OCI-LY1 (cell line): ENCODE data around the gene ICAM2.

Source experiments
- EZH2 ChIP-seq: fragments of 200-600 bp; sonication (generic), shearing (Covaris generic); IDR thresholded peaks from 2 replicates; pipeline ENCODE4 v1.8.0; 2017; ENCODE audit warnings: borderline replicate concordance, mixed run types, mild to moderate bottlenecking, antibody characterized with exemption, low read length, moderate library complexity, mixed read lengths
- TF ChIP-seq, protein P1 (sequence below): fragments of 200-600 bp; sonication (generic), shearing (Covaris generic); IDR thresholded peaks from 2 replicates; pipeline ENCODE4 v1.5.1; 2017; ENCODE audit warnings: mild to moderate bottlenecking, antibody characterized with exemption, low read length, moderate library complexity, mixed read lengths

DNA sequence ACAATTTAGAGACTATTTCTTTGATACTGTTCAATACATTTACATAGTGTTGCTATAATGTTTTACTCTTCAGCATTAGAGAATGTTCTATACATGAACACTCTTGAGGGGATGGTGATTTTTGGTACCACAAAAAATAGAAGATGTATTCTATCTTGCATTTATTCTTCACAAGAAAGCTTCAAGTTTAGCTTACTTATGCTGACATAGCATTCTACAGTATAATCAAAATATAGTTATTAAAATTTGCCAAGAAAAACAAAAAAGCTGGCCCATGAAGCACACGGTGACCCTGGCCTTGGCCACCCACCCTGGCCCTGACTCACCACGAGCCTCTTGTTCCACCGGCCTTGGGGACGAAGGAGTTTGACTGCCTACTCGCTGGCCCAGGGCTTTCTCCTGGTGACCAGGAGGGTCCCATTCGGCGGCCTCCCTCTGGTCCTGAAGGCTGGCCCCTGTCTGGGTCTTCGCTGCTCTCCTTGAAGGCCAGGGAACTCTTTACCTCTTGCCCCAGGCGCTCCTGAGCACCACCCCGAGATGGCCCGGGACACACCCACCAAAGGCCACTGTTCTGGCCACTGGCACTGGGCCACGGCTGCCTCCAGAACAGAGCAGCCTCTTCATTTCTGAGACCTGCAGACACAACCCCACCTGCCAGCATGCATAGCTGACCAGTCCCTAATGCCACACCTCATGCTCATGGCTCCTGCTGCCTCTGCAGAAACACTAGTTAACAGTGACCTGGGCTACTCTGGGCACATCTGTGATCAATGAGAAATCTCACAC is 22.5 kb upstream of the ICAM2 start:
- TF ChIP-seq, protein P1, sequence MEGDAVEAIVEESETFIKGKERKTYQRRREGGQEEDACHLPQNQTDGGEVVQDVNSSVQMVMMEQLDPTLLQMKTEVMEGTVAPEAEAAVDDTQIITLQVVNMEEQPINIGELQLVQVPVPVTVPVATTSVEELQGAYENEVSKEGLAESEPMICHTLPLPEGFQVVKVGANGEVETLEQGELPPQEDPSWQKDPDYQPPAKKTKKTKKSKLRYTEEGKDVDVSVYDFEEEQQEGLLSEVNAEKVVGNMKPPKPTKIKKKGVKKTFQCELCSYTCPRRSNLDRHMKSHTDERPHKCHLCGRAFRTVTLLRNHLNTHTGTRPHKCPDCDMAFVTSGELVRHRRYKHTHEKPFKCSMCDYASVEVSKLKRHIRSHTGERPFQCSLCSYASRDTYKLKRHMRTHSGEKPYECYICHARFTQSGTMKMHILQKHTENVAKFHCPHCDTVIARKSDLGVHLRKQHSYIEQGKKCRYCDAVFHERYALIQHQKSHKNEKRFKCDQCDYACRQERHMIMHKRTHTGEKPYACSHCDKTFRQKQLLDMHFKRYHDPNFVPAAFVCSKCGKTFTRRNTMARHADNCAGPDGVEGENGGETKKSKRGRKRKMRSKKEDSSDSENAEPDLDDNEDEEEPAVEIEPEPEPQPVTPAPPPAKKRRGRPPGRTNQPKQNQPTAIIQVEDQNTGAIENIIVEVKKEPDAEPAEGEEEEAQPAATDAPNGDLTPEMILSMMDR, result no peak
- TF ChIP-seq EZH2, result no peak
